IPS DF 6.9 (cell line): ENCODE data around the gene KLHL2.

Experiments used
- DNase-seq: peaks from one replicate; pipeline ENCODE4 v3.0.0-alpha.2; 2013; ENCODE audit warnings: low read depth, low spot score
- H3K27ac ChIP-seq: one replicate; pipeline ENCODE4 v1.5.1; 2013; ENCODE audit warnings: low read length, control low read depth
- H3K27me3 ChIP-seq: 2 replicates; pipeline ENCODE4 v1.6.1; 2013; ENCODE audit warnings: mild to moderate bottlenecking, low read length; ENCODE audit not compliant: control insufficient read depth, insufficient read depth
- H3K36me3 ChIP-seq: 2 replicates; pipeline ENCODE4 v1.6.1; 2013; ENCODE audit warnings: low read length; ENCODE audit not compliant: control insufficient read depth, insufficient read depth
- H3K4me1 ChIP-seq: 2 replicates; pipeline ENCODE4 v1.6.1; 2013; ENCODE audit warnings: low read length; ENCODE audit not compliant: control insufficient read depth, insufficient read depth
- H3K4me3 ChIP-seq: 2 replicates; pipeline ENCODE4 v1.5.1; 2013; ENCODE audit warnings: mild to moderate bottlenecking, low read length
- H3K9me3 ChIP-seq: 2 replicates; pipeline ENCODE4 v1.6.1; 2013; ENCODE audit warnings: low read length, inconsistent platforms; ENCODE audit not compliant: control insufficient read depth, insufficient read depth
- WGBS: extraction: QIAGEN DNeasy Blood & Tissue Kit; methylation state at CpG from one replicate; pipeline ENCODE4 v1.1.7; 2013; ENCODE audit warnings: mixed read lengths, missing lambda C conversion rate; ENCODE audit not compliant: insufficient read length, insufficient coverage; 5-methylcytosine and 5-hydroxymethylcytosine counted together

KLHL2 gene

DNA sequence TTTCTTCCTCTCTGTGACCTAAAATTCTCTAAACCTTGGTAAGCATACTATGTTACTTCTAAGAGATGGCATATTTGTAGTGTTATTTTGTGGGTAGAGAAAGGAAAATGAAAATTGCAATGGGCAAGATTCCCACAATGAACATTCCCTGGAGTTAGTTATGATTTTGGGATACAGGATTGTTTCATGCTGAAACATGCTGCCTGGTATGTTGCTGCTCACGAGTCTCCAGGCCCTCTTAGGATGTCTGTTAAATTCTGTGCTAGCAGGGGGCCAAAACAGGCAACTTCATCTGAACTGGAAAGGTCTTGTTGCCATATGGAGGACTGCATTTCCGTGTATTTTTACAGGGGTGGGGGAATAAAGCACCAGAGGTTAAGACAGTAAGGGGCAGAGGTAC lies 101.2 kb downstream of the KLHL2 start:
- H3K4me3 ChIP-seq = no peak overlapping the region
- no peaks in the 10 kb centered on the region; the same call in 1 of the 2 replicates for H3K4me1 ChIP-seq
- no peaks in the 10 kb centered on the region for H3K9me3 ChIP-seq
- WGBS = no CpG with 5 or more reads among the region's 2 CpGs
- H3K36me3 ChIP-seq = no peaks in the 10 kb centered on the region; the same call in 1 of the 2 replicates
- no peaks in the 10 kb centered on the region for H3K27me3 ChIP-seq
- DNase-seq = no peak
- no peak overlapping the region for H3K27ac ChIP-seq

- Histone ChIP-seq H3K27me3 (no peaks in the 10 kb centered on the region), H3K9me3 (no peaks in the 10 kb centered on the region), H3K4me3 (no peak overlapping the region), H3K27ac (no peak overlapping the region), H3K36me3 (no peaks in the 10 kb centered on the region; the same call in 1 of the 2 replicates), H3K4me1 (no peaks in the 10 kb centered on the region; the same call in 1 of the 2 replicates)
- no peak for DNase-seq
- WGBS = no CpG with 5 or more reads among the region's 4 CpGs
Measured at GRCh38 chr4:165309456-165309855, 102.1 kb downstream of the KLHL2 start.

- H3K9me3 ChIP-seq = no peaks in the 10 kb centered on the region
- H3K27me3 ChIP-seq = no peaks in the 10 kb centered on the region
- H3K4me1 ChIP-seq = no peaks in the 10 kb centered on the region; the same call in 1 of the 2 replicates
- no peak overlapping the region for H3K4me3 ChIP-seq
- H3K27ac ChIP-seq = no peak overlapping the region
- 100% methylated on average over 1 of the region's 2 CpGs for WGBS
- DNase-seq = no peak
- no peaks in the 10 kb centered on the region for H3K36me3 ChIP-seq
Measured at GRCh38 chr4:165312506-165312905, 105.1 kb downstream of the KLHL2 start.

DNA sequence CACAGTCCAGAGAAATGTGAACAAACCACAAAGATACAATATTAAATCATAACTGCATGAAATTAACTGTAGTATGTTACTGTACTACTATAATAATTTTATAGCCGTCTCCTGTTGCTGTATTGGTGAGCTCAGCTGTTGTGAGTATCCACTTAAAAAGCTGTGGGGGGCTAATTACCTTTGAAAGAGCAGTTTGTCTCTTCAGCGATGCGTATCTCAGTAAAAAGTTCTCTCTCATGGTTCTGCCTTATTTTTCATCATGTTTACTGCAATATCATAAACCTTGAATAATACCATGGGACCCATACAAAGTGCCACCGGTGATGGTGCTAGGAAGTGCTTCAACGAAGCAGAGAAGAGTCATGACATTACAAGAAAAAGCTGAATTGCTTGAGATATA lies 111.7 kb downstream of the KLHL2 start:
- no peaks in the 10 kb centered on the region for H3K36me3 ChIP-seq
- no CpG with 5 or more reads among the region's 5 CpGs for WGBS

GRCh38 chr4:165319509-165319908 lies 112.1 kb downstream of the KLHL2 start:
- Histone ChIP-seq H3K27me3 (no peaks in the 10 kb centered on the region), H3K4me3 (no peak overlapping the region), H3K36me3 (no peaks in the 10 kb centered on the region), H3K27ac (no peak overlapping the region), H3K9me3 (no peaks in the 10 kb centered on the region), H3K4me1 (no peaks in the 10 kb centered on the region)
- no CpG with 5 or more reads among the region's 5 CpGs for WGBS
- DNase-seq = no peak

More for the DNA sequence above, 111.7 kb downstream of the KLHL2 start:
- no peak overlapping the region for H3K27ac ChIP-seq
- H3K4me3 ChIP-seq = no peak overlapping the region
- no peaks in the 10 kb centered on the region for H3K9me3 ChIP-seq
- no peaks in the 10 kb centered on the region for H3K27me3 ChIP-seq
- no peak for DNase-seq
- H3K4me1 ChIP-seq = no peaks in the 10 kb centered on the region

- no peak for DNase-seq
- Histone ChIP-seq H3K9me3 (no peaks in the 10 kb centered on the region), H3K27me3 (no peaks in the 10 kb centered on the region), H3K4me3 (no peak overlapping the region), H3K27ac (no peak overlapping the region), H3K4me1 (no peaks in the 10 kb centered on the region), H3K36me3 (no peaks in the 10 kb centered on the region)
- WGBS = no CpG with 5 or more reads among the region's 7 CpGs
Measured at GRCh38 chr4:165324236-165324917, 117.0 kb downstream of the KLHL2 start.

GRCh38 chr4:165324918-165325304 lies 117.5 kb downstream of the KLHL2 start:
- Histone ChIP-seq H3K4me3 (no peak overlapping the region), H3K9me3 (no peaks in the 10 kb centered on the region), H3K27ac (no peak overlapping the region), H3K27me3 (no peaks in the 10 kb centered on the region), H3K4me1 (no peaks in the 10 kb centered on the region), H3K36me3 (no peaks in the 10 kb centered on the region)
- no CpG with 5 or more reads among the region's 3 CpGs for WGBS
- no peak for DNase-seq

GRCh38 chr4:165325732-165326512 lies 118.6 kb downstream of the KLHL2 start:
- Histone ChIP-seq H3K27me3 (no peaks in the 10 kb centered on the region), H3K36me3 (no peaks in the 10 kb centered on the region), H3K4me1 (no peaks in the 10 kb centered on the region), H3K27ac (no peak overlapping the region), H3K9me3 (no peaks in the 10 kb centered on the region), H3K4me3 (no peak overlapping the region)
- no CpG with 5 or more reads among the region's 8 CpGs for WGBS
- no peak for DNase-seq

DNA sequence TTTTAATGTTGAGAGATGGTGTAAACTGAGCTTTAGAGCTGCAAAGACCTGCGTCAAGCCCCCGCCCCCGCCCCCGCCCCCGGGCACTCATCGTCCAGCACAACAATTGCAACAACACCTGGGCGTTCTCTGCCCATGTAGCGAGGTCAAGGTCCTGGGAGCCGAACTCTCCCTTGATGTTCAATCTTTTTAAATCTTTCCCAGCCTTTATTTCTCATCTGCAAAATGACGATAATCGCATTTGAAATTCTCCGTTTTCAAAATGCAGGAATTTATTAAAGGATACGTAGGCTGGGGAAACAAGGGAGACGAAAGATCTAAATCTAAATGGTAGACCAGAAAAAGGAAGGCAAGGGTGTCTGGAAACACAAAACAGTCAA lies 119.5 kb downstream of the KLHL2 start:
- DNase-seq = no peak
- no peaks in the 10 kb centered on the region for H3K9me3 ChIP-seq
- WGBS = no CpG with 5 or more reads among the region's 14 CpGs

DNA sequence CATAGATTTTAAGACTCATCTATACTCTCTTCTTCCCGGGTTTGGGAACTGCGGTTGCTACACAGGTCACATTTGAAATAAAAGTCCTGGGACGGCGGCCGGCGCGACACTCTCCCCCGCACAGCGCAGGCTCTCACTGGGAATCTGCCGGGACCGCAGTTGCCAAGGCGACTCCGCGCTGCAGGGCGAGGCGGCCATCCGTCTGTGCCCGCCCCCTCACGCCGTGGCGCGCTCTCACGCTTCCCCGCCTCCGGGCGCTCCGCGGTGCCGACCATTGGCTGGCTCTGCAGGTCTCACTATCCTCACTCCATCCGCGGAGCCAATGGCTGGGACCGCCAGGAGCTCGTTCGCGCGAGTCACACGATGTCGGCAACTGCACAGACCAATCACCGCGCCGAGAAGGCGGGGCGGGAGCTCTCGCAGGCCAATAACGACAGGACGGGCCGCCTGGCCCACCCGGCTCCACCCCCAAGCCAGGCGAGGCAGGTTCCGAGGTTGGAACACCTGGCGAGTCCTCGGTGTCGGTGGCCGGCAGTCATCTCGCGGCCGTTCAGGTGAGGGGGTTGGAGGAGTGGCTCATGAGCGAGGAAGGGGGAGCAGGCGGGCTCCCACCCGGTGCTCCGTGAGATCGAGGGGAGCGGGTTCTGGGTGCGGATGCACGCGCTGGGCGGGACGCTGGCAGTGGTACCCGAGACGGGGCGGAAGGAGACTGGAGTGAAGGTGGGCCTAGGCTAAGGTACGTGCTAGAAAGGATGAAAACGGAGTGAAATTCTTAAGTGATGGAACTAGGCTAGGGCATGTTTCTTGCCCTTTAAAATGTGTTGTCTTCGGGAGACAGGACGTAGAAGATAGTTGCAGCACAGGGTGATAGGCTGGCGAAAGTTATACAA lies 120.1 kb downstream of the KLHL2 start, which contains the start of gene MSMO1:
Gene MSMO1, plus strand, starts transcription at position 459 of the 890 bp plus-strand sequence. CDS start 5,702 bp downstream, outside the sequence.
- Histone ChIP-seq H3K27me3 (no peaks in the 10 kb centered on the region), H3K27ac (no peak within 1 kb of the TSS), H3K36me3 (no peaks in the 10 kb centered on the region), H3K4me1 (no peaks in the 10 kb centered on the region), H3K9me3 (no peaks in the 10 kb centered on the region), H3K4me3 (peak within 1 kb of the TSS; percentile 65)
- peak; percentile 99 for DNase-seq
- no CpG with 5 or more reads among the region's 76 CpGs for WGBS

More for the DNA sequence above, 119.5 kb downstream of the KLHL2 start:
- H3K4me3 ChIP-seq = peak overlapping the region; percentile 63; the same call in 1 of the 2 replicates
- no peaks in the 10 kb centered on the region for H3K27me3 ChIP-seq
- no peak overlapping the region for H3K27ac ChIP-seq
- no peaks in the 10 kb centered on the region for H3K4me1 ChIP-seq
- H3K36me3 ChIP-seq = no peaks in the 10 kb centered on the region
